H1 (cell line): ENCODE results near the gene CNGA1.

Source experiments
- POLR2AphosphoS5 ChIP-seq: IDR thresholded peaks from 2 replicates; pipeline ENCODE4 v1.6.1; 2011; ENCODE audit warnings: low read depth, low read length
- TCF12 ChIP-seq: IDR thresholded peaks from 2 replicates; pipeline ENCODE4 v1.6.1; 2011; ENCODE audit warnings: low read depth, mild to moderate bottlenecking, low read length
- TF ChIP-seq, protein P1 (sequence below): IDR thresholded peaks from 2 replicates; pipeline ENCODE4 v1.6.1; 2012; ENCODE audit warnings: inconsistent platforms

- TF ChIP-seq TCF12 (no peak), POLR2AphosphoS5 (no peak)
- TF ChIP-seq, protein P1, sequence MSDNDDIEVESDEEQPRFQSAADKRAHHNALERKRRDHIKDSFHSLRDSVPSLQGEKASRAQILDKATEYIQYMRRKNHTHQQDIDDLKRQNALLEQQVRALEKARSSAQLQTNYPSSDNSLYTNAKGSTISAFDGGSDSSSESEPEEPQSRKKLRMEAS: no peak
These were observed 26.3 kb downstream of the CNGA1 start for GRCh38 chr4:47990145-47990544.
